Activated CD8-positive, alpha-beta memory T cell treated with anti-CD3 and anti-CD28 coated beads, Interleukin-2, amount 50 U/mL, for 4 hours (primary cell): Measurements from ENCODE around the gene DOCK7.

ENCODE experiments used
- DNase-seq: peaks from one replicate; pipeline ENCODE4 v3.0.0-alpha.2; 2020

Gene DOCK7

GRCh38 chr1:62405247-62405646 lies 282.9 kb downstream of the DOCK7 start:
- no peak for DNase-seq
